Measurements from ENCODE around the gene C6orf62.
"Not testable (repeated sequence)": the region's sequence is repeated elsewhere in the genome, so short reads cannot be mapped to it uniquely, and the experiment has no call there.

C6orf62 gene

DNA sequence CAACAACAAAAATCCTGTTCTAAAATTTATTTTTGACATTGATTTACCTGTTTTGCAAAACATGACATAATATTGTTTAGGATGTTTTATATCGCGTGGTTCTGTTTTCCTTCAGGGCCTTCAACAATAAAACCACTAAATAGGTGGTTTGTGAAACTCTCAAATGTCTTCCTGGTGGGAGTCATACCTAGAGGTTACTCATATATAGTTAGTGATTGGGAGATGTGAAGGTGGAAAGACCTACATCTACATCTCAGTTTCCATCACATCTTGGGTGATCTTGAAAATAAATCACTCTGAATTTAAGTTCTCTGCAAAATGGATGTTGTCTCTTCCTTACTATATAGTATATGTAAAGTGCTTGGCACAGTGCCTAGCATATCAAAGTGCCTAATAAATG, 22.9 kb downstream of the C6orf62 start:
- H3K27ac ChIP-seq (ENCODE audit: low read depth, low read length), result no peak overlapping the region
- H3K27me3 ChIP-seq (ENCODE audit: insufficient read depth, low read length), result no peaks in the 10 kb centered on the region
- no peak overlapping the region for H3K4me3 ChIP-seq (ENCODE audit: low read depth, low read length)
- H3K36me3 ChIP-seq (ENCODE audit: insufficient read depth, low read length), result no peaks in the 10 kb centered on the region
- H3K79me2 ChIP-seq (ENCODE audit: control insufficient read depth, insufficient read depth, low read length, unreplicated experiment), result no peaks in the 10 kb centered on the region
- H3K4me1 ChIP-seq (ENCODE audit: control insufficient read depth, insufficient read depth, low read length, unreplicated experiment), result peaks cover 7% of the 10 kb centered on the region
- H2AFZ ChIP-seq (ENCODE audit: low read length, unreplicated experiment), result no peak overlapping the region

DNA sequence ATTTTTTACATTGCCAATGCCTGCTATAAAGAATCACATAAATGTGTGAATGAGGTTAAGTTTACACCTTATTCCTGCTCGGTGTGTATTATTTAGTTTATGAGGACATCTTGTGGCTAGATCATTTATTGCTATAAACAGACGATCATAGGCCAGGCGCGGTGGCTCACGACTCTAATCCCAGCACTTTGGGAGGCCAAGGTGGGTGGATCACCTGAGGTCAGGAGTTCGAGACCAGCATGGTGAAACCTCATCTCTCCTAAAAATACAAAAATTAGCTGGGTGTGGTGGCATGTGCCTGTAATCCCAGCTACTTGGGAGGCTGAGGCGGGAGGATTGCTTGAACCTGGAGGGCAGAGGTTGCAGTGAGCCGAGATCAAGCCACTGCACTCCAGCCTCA, 23.3 kb downstream of the C6orf62 start:
- H3K4me1 ChIP-seq (ENCODE audit: control insufficient read depth, insufficient read depth, low read length, unreplicated experiment); H3K79me2 ChIP-seq (ENCODE audit: control insufficient read depth, insufficient read depth, low read length, unreplicated experiment); H3K27ac ChIP-seq (ENCODE audit: low read depth, low read length); H3K4me3 ChIP-seq (ENCODE audit: low read depth, low read length); H3K27me3 ChIP-seq (ENCODE audit: insufficient read depth, low read length); H2AFZ ChIP-seq (ENCODE audit: low read length, unreplicated experiment); H3K36me3 ChIP-seq (ENCODE audit: insufficient read depth, low read length): not testable (repeated sequence)

DNA sequence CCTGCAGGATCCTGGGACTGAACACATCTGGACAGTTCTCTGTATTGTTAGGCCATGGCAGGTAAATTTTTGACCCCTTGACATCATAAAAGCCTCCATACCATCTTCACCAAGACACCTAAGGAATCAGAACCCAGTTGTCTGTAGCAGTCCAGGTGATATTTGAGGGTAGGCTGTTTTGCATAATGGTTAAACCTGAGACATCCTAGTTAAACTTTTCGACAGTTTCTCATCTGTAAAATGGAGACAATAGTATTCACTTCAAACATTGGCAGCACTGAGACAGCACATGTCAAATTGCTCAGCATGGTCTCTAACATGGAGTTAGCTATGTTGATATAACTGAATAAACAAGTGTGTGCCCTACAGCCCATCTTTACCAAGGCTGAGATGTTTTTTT, 24.8 kb downstream of the C6orf62 start:
- Histone ChIP-seq H3K36me3 (ENCODE audit: insufficient read depth, low read length) (no peaks in the 10 kb centered on the region), H3K4me3 (ENCODE audit: low read depth, low read length) (no peak overlapping the region), H3K27me3 (ENCODE audit: insufficient read depth, low read length) (no peaks in the 10 kb centered on the region), H3K27ac (ENCODE audit: low read depth, low read length) (no peak overlapping the region), H2AFZ (ENCODE audit: low read length, unreplicated experiment) (no peak overlapping the region), H3K4me1 (ENCODE audit: control insufficient read depth, insufficient read depth, low read length, unreplicated experiment) (peaks cover 10% of the 10 kb centered on the region), H3K79me2 (ENCODE audit: control insufficient read depth, insufficient read depth, low read length, unreplicated experiment) (no peaks in the 10 kb centered on the region)

DNA sequence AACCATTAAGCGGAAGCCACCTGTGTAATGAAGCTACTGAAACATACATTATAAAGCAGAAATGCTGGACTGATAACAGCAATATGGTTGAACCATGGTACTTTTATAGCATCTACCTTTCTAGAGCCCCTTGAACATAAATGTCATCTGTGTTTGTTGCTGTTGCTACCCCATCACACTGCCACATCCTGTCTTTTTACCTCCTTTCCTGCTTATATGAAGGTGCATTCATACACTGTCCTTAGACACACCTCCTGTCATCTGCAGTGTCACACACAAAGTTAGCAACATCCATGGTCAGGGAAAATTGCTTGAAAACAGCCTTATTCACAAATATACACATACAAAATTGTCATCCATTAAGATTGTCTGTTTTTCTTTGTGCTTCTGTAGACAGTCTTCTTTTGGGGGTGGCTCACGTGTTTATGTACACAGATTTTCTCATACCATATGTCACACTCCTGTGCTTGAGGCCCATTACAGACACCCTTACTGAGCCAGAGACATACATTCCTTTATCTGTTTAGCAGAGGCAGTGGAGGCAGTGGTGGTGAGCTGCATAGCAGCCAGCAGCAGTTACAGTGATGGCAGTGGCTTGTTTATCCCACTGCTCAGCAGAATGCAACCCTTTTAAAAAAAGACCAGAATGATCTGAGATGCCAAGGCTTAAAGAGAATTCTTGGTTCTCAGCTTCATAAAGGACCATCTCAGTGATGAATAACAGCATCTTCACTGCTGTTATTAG, 25.9 kb downstream of the C6orf62 start:
- Histone ChIP-seq H3K4me3 (ENCODE audit: low read depth, low read length) (no peak overlapping the region), H3K36me3 (ENCODE audit: insufficient read depth, low read length) (no peaks in the 10 kb centered on the region), H3K4me1 (ENCODE audit: control insufficient read depth, insufficient read depth, low read length, unreplicated experiment) (peaks cover 10% of the 10 kb centered on the region), H3K27ac (ENCODE audit: low read depth, low read length) (no peak overlapping the region), H3K27me3 (ENCODE audit: insufficient read depth, low read length) (no peaks in the 10 kb centered on the region), H2AFZ (ENCODE audit: low read length, unreplicated experiment) (no peak overlapping the region), H3K79me2 (ENCODE audit: control insufficient read depth, insufficient read depth, low read length, unreplicated experiment) (no peaks in the 10 kb centered on the region)

DNA sequence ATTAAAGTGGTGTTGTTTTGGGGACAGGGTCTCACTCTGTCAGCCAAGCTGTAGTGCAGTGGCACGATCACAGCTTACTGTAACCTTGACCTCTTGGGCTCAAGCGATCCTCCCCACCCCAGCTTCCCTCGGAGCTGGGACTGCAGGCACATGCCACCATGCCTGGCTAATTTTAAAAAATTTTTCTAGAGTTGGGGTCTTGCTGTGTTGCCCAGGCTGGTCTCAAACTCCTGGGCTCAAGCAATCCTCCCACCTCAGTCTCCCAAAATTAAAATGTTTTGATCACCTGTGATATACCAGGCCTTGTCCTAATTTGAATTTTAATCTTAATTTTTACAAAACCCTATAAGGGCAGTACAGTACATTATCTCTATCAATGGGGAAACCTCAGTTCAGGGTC, 26.5 kb downstream of the C6orf62 start:
- H3K4me1 ChIP-seq (ENCODE audit: control insufficient read depth, insufficient read depth, low read length, unreplicated experiment), result peaks cover 10% of the 10 kb centered on the region

DNA sequence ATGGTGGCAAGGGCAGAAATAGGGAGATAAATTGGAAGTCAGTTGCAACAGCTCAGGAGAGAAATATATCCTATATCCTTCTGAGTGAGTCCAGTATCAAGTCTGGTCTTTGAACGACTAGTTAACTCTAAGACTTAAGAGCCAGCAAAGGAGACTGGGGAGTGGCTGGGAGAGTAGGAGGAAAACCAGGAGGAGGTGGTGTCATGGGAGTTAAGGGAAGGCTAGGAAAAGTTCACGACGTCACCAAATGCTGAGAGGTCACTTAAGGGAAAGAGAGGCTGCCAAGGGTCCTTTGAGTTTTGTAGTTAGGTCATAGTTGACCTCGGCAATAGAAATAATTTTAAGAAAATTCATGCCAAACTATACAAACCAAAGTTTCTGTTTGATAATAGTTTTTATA, 27.0 kb downstream of the C6orf62 start:
- Histone ChIP-seq H3K36me3 (ENCODE audit: insufficient read depth, low read length) (no peaks in the 10 kb centered on the region), H3K4me3 (ENCODE audit: low read depth, low read length) (no peak overlapping the region), H3K27ac (ENCODE audit: low read depth, low read length) (no peak overlapping the region), H3K79me2 (ENCODE audit: control insufficient read depth, insufficient read depth, low read length, unreplicated experiment) (no peaks in the 10 kb centered on the region), H3K27me3 (ENCODE audit: insufficient read depth, low read length) (no peaks in the 10 kb centered on the region), H3K4me1 (ENCODE audit: control insufficient read depth, insufficient read depth, low read length, unreplicated experiment) (peaks cover 10% of the 10 kb centered on the region), H2AFZ (ENCODE audit: low read length, unreplicated experiment) (no peak overlapping the region)

More for the DNA sequence above, 26.5 kb downstream of the C6orf62 start:
- Histone ChIP-seq H3K36me3 (ENCODE audit: insufficient read depth, low read length) (no peaks in the 10 kb centered on the region), H3K27me3 (ENCODE audit: insufficient read depth, low read length) (no peaks in the 10 kb centered on the region), H3K27ac (ENCODE audit: low read depth, low read length) (no peak overlapping the region), H3K4me3 (ENCODE audit: low read depth, low read length) (no peak overlapping the region), H3K79me2 (ENCODE audit: control insufficient read depth, insufficient read depth, low read length, unreplicated experiment) (no peaks in the 10 kb centered on the region), H2AFZ (ENCODE audit: low read length, unreplicated experiment) (no peak overlapping the region)

DNA sequence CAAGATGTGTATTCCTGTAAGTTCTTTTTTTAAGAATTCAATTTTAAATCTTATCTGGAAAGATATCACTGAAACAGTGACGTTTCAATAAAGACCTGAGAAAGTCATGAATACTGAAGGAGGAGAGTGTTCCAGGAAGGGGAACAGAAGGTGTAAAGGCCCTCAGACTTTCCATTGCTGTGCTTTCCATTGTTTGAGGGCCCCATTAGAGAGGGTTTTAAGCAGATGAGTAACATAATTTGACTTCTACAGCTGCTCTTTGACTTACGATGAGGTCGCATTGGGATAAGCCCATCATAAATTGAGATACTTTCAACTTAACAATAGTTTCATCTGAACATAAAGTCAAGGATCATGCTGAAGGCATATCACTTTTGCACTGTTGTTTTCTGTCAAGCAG, 27.4 kb downstream of the C6orf62 start:
- Histone ChIP-seq H3K36me3 (ENCODE audit: insufficient read depth, low read length) (no peaks in the 10 kb centered on the region), H3K4me3 (ENCODE audit: low read depth, low read length) (no peak overlapping the region), H3K27me3 (ENCODE audit: insufficient read depth, low read length) (no peaks in the 10 kb centered on the region), H3K4me1 (ENCODE audit: control insufficient read depth, insufficient read depth, low read length, unreplicated experiment) (peaks cover 10% of the 10 kb centered on the region), H2AFZ (ENCODE audit: low read length, unreplicated experiment) (no peak overlapping the region), H3K27ac (ENCODE audit: low read depth, low read length) (no peak overlapping the region), H3K79me2 (ENCODE audit: control insufficient read depth, insufficient read depth, low read length, unreplicated experiment) (no peaks in the 10 kb centered on the region)

DNA sequence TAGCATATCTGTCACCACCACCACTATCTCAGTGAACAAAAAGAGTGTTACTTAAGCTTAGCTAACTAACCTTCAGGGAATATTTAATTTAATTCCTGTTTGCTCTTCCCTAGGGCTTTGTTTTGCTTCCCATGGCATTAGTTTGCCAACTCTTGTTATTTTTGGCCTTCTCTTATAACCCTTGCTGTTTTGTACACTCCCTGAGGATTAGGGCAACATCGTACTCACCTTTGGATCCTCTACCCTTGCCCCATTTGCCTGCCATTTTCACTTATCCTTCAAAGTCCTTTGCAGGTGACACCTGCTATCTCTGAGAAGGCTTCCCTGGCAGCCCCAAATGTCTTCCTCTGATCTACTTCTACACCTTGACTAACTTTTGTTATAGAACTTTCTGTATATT, 28.4 kb downstream of the C6orf62 start:
- Histone ChIP-seq H3K4me3 (ENCODE audit: low read depth, low read length) (no peak overlapping the region), H3K36me3 (ENCODE audit: insufficient read depth, low read length) (no peaks in the 10 kb centered on the region), H3K27ac (ENCODE audit: low read depth, low read length) (no peak overlapping the region), H3K79me2 (ENCODE audit: control insufficient read depth, insufficient read depth, low read length, unreplicated experiment) (no peaks in the 10 kb centered on the region), H2AFZ (ENCODE audit: low read length, unreplicated experiment) (no peak overlapping the region), H3K4me1 (ENCODE audit: control insufficient read depth, insufficient read depth, low read length, unreplicated experiment) (peaks cover 10% of the 10 kb centered on the region), H3K27me3 (ENCODE audit: insufficient read depth, low read length) (no peaks in the 10 kb centered on the region)

DNA sequence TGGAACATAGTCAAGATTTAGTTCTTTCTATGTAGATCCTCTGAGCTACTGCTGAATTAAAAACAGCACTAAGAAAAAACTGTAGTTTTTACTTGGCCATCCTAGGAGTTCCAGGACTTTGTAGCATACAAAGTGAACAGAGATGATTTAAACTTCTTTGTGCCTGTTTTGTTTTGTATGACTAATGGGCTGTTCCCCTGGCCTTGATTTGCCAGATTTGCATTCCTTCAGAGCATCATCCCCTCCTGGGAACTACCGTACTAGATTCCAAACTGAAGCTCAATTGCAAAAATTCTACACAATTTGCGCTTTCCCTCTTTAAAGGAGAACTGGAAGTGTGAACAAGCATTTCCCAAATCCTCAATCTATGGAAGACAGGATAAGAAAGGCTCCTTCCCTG, 29.0 kb downstream of the C6orf62 start:
- Histone ChIP-seq H2AFZ (ENCODE audit: low read length, unreplicated experiment) (no peak overlapping the region), H3K36me3 (ENCODE audit: insufficient read depth, low read length) (no peaks in the 10 kb centered on the region), H3K4me1 (ENCODE audit: control insufficient read depth, insufficient read depth, low read length, unreplicated experiment) (peaks cover 10% of the 10 kb centered on the region), H3K79me2 (ENCODE audit: control insufficient read depth, insufficient read depth, low read length, unreplicated experiment) (no peaks in the 10 kb centered on the region), H3K4me3 (ENCODE audit: low read depth, low read length) (no peak overlapping the region), H3K27ac (ENCODE audit: low read depth, low read length) (no peak overlapping the region; the same call in 1 of the 2 replicates), H3K27me3 (ENCODE audit: insufficient read depth, low read length) (no peaks in the 10 kb centered on the region)

DNA sequence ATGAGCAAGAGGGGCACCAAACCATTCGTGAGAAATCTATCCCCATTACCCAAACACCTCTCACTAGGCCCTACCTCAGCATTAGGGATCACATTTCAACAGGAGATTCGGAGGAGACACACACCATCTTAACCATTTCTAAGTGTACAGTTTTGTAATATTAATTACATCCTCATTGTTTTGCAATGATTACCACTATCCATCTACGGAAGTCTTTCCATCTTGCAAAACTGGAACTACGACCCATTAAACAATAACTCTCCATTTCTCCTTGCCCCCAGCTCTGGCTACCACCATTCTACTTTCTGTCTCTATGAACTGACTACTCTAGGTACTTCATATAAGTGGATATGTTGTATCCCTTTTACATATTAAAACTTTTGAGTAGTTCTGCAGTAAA, 32.0 kb downstream of the C6orf62 start:
- H3K4me3 ChIP-seq (ENCODE audit: low read depth, low read length), result no peak overlapping the region
- no peak overlapping the region for H2AFZ ChIP-seq (ENCODE audit: low read length, unreplicated experiment)
- H3K36me3 ChIP-seq (ENCODE audit: insufficient read depth, low read length), result no peaks in the 10 kb centered on the region
- peaks cover 10% of the 10 kb centered on the region for H3K4me1 ChIP-seq (ENCODE audit: control insufficient read depth, insufficient read depth, low read length, unreplicated experiment)
- no peak overlapping the region for H3K27ac ChIP-seq (ENCODE audit: low read depth, low read length)
- H3K27me3 ChIP-seq (ENCODE audit: insufficient read depth, low read length), result no peaks in the 10 kb centered on the region
- H3K79me2 ChIP-seq (ENCODE audit: control insufficient read depth, insufficient read depth, low read length, unreplicated experiment), result no peaks in the 10 kb centered on the region

DNA sequence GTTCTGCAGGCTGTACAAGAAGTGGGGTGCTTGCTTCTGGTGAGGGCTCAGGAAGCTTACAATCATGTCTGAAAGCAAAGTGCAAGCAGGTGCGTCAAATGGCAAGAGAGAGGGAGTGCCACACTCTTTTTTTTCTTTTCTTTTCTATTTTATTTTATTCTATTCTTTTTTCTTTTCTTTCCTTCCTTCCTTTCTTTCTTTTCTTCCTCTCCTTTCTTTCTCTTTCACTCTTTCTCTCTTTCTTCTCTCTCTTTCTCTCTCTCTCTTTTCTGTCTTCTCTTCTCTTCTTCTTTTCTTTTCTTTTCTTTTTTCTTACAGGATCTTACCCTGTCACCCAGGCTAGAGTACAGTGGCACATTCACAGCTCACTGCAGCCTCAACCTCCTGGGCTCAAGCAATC, 32.5 kb downstream of the C6orf62 start:
- Histone ChIP-seq H3K4me1 (ENCODE audit: control insufficient read depth, insufficient read depth, low read length, unreplicated experiment) (peaks cover 10% of the 10 kb centered on the region), H3K27ac (ENCODE audit: low read depth, low read length) (no peak overlapping the region), H2AFZ (ENCODE audit: low read length, unreplicated experiment) (no peak overlapping the region), H3K36me3 (ENCODE audit: insufficient read depth, low read length) (no peaks in the 10 kb centered on the region), H3K4me3 (ENCODE audit: low read depth, low read length) (no peak overlapping the region), H3K27me3 (ENCODE audit: insufficient read depth, low read length) (no peaks in the 10 kb centered on the region), H3K79me2 (ENCODE audit: control insufficient read depth, insufficient read depth, low read length, unreplicated experiment) (no peaks in the 10 kb centered on the region)
